RWPE2 (cell line): ENCODE measurements around the gene OPRL1.

Source experiments
- ATAC-seq: fragments of 200-7000 bp; cut with Tn5 transposase; 3 replicates; pipeline ENCODE4 v1.9.1; 2021; ENCODE audit warnings: low read depth
- DNase-seq: peaks from one replicate; pipeline ENCODE4 v3.0.0-alpha.2; 2020; ENCODE audit warnings: low spot score
- H3K27ac ChIP-seq: fragments of 450-650 bp; 2 replicates; pipeline ENCODE4 v1.5.1; 2017; ENCODE audit warnings: mild to moderate bottlenecking; ENCODE audit not compliant: poor library complexity, severe bottlenecking
- H3K27me3 ChIP-seq: fragments of 250-450 bp; sonication (Bioruptor Pico); 2 replicates; pipeline ENCODE4 v1.5.1; 2021; ENCODE audit warnings: mild to moderate bottlenecking, moderate library complexity; ENCODE audit not compliant: insufficient read depth, poor library complexity, severe bottlenecking
- H3K36me3 ChIP-seq: fragments of 250-450 bp; sonication (Bioruptor Pico); 2 replicates; pipeline ENCODE4 v1.5.1; 2020; ENCODE audit warnings: low read depth, mild to moderate bottlenecking, moderate library complexity
- H3K4me1 ChIP-seq: fragments of 250-450 bp; sonication (Bioruptor Pico); 2 replicates; pipeline ENCODE4 v1.5.1; 2021; ENCODE audit warnings: mild to moderate bottlenecking, moderate library complexity; ENCODE audit not compliant: insufficient read depth, poor library complexity, severe bottlenecking
- H3K4me3 ChIP-seq: fragments of 250-450 bp; sonication (Bioruptor Pico); 2 replicates; pipeline ENCODE4 v1.5.1; 2021; ENCODE audit warnings: mild to moderate bottlenecking, moderate library complexity; ENCODE audit not compliant: severe bottlenecking
- H3K9me3 ChIP-seq: fragments of 250-450 bp; sonication (Bioruptor Pico); 2 replicates; pipeline ENCODE4 v1.5.1; 2021; ENCODE audit warnings: mild to moderate bottlenecking, moderate library complexity; ENCODE audit not compliant: severe bottlenecking
- TF ChIP-seq, protein P1 (sequence below): fragments of 450-650 bp; IDR thresholded peaks from one replicate; pipeline ENCODE4 v1.5.1; 2017; ENCODE audit warnings: mild to moderate bottlenecking, moderate library complexity; ENCODE audit not compliant: poor library complexity, severe bottlenecking

Gene OPRL1

DNA sequence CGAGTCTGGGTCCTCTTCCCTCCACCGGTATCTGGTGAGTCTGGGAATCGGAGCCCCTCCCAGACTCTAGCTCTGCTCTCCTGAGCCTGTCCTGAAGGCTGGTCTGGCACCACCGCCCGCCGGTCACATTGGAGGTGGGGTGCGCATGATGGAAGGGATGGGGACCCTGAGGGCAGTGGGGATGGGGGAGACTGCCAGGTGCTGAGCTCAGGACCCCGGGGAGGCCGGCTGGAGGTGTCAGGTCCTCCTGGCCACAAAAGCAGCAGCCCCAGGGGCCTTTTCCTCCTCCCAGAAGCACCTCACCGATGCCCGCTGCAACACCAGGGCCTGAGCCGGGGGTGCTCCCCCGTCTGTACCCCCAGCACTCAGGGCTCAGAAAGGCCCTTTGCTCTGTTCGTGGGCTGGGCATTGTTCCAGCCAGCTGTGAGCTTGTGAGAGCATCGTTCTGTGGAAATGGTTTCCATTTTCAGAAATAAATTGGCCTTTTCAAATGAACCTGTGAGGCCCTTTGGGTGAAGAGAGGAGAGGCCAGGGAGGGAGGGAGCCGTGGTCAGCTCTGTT is 30.0 kb downstream of the OPRL1 start:
- TF ChIP-seq, protein P1, sequence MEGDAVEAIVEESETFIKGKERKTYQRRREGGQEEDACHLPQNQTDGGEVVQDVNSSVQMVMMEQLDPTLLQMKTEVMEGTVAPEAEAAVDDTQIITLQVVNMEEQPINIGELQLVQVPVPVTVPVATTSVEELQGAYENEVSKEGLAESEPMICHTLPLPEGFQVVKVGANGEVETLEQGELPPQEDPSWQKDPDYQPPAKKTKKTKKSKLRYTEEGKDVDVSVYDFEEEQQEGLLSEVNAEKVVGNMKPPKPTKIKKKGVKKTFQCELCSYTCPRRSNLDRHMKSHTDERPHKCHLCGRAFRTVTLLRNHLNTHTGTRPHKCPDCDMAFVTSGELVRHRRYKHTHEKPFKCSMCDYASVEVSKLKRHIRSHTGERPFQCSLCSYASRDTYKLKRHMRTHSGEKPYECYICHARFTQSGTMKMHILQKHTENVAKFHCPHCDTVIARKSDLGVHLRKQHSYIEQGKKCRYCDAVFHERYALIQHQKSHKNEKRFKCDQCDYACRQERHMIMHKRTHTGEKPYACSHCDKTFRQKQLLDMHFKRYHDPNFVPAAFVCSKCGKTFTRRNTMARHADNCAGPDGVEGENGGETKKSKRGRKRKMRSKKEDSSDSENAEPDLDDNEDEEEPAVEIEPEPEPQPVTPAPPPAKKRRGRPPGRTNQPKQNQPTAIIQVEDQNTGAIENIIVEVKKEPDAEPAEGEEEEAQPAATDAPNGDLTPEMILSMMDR, result no peak
- Histone ChIP-seq H3K4me1 (no peaks in the 10 kb centered on the region), H3K27me3 (peaks cover 3% of the 10 kb centered on the region)

GRCh38 chr20:64110411-64111068 is 30.7 kb downstream of the OPRL1 start:
- H3K27me3 ChIP-seq, result peaks cover 3% of the 10 kb centered on the region
- TF ChIP-seq, protein P1, result no peak
- no peak overlapping the region for H3K27ac ChIP-seq
- H3K9me3 ChIP-seq, result no peaks in the 10 kb centered on the region
- no peaks in the 10 kb centered on the region for H3K4me1 ChIP-seq
- no peak overlapping the region for H3K4me3 ChIP-seq
- no peaks in the 10 kb centered on the region for H3K36me3 ChIP-seq
- peak; percentile 85 for DNase-seq
- ATAC-seq, result no peak

More for the DNA sequence above, 30.0 kb downstream of the OPRL1 start:
- no peak overlapping the region for H3K27ac ChIP-seq
- H3K9me3 ChIP-seq, result no peaks in the 10 kb centered on the region
- DNase-seq, result peak; percentile 85
- ATAC-seq, result no peak
- H3K36me3 ChIP-seq, result no peaks in the 10 kb centered on the region
- H3K4me3 ChIP-seq, result no peak overlapping the region

- no peak for ATAC-seq
- no peaks in the 10 kb centered on the region for H3K9me3 ChIP-seq
- TF ChIP-seq, protein P1, result no peak
- no peaks in the 10 kb centered on the region for H3K4me1 ChIP-seq
- H3K4me3 ChIP-seq, result no peak overlapping the region
- DNase-seq, result peak; percentile 81
- H3K36me3 ChIP-seq, result no peaks in the 10 kb centered on the region
- H3K27ac ChIP-seq, result no peak overlapping the region
- H3K27me3 ChIP-seq, result peaks cover 3% of the 10 kb centered on the region
These were observed 32.2 kb downstream of the OPRL1 start for GRCh38 chr20:64111841-64112641.

DNA sequence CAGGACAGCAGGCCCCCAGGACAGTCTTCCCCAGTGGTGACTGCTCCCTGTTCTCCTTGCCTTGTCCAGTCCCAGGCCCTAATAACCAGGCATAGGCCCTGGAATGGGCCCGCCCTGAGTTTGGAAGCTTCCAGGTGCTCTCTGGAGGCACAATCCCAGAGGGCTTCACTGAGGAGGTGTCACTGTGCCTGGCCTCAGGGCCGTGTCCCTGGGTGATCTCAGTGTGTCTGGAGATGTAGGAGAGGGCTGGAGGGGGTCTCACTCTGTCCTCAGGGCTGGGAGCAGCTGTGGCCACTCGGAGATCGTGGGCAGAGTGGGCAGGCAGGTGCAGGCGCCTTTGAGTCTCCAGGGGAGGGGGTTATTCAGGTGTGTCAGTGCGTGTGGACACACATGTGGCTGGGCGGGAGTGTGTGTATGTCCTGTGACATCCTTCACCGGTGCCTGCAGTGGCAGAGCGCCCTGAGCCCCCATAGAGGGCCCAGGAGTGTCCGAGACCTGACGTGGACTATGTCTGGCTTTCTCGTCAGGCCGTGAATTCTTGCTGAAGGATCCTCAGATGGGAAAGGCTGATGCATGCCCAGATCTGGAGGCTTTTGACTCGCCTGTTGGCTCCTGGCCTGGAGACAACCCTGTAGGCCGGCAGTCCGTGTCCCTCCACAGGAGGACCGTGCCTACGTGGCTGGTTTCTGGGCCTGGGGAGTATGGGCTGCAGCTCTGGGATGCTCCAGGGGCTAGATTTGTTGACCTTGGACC is 33.0 kb downstream of the OPRL1 start:
- Histone ChIP-seq H3K36me3 (no peaks in the 10 kb centered on the region), H3K27me3 (peaks cover 3% of the 10 kb centered on the region), H3K4me1 (no peaks in the 10 kb centered on the region), H3K9me3 (no peaks in the 10 kb centered on the region), H3K27ac (no peak overlapping the region), H3K4me3 (no peak overlapping the region)
- peak; percentile 81 for DNase-seq
- no peak for ATAC-seq
- TF ChIP-seq, protein P1, result no peak
